K562 (cell line): ENCODE measurements around the gene HDAC5. TPM values are rescaled to one million over a fixed set of nuclear protein-coding genes. Genes with fewer than 3 reads are reported as not detected.

Experiments used
- DMBX1 ChIP-seq: fragments of 250-450 bp; sonication (Bioruptor Pico); IDR thresholded peaks from 2 replicates; pipeline ENCODE4 v1.8.0; 2022; ENCODE audit warnings: inconsistent platforms, mild to moderate bottlenecking, moderate library complexity, borderline replicate concordance
- ETS2 ChIP-seq: IDR thresholded peaks from 2 replicates; pipeline ENCODE4 v1.6.1; 2016; ENCODE audit warnings: borderline replicate concordance, missing genetic modification characterization, mild to moderate bottlenecking, moderate library complexity, missing compliant biosample characterization; ENCODE audit not compliant: poor library complexity, severe bottlenecking
- FIP1L1 ChIP-seq: fragments of 200-400 bp; formaldehyde crosslinking; IDR thresholded peaks from 2 replicates; pipeline ENCODE4 v1.6.1; 2018; ENCODE audit warnings: mild to moderate bottlenecking, low read depth, low read length; ENCODE audit not compliant: poor library complexity, severe bottlenecking
- HNRNPH1 ChIP-seq: fragments of 200-400 bp; formaldehyde crosslinking; optimal IDR thresholded peaks from 2 replicates; pipeline ENCODE3; 2017; ENCODE audit warnings: low read depth, mild to moderate bottlenecking, low read length, moderate library complexity
- HNRNPL ChIP-seq: fragments of 200-400 bp; formaldehyde crosslinking; IDR thresholded peaks from 2 replicates; pipeline ENCODE4 v1.6.1; 2017; ENCODE audit warnings: low read depth, mild to moderate bottlenecking, low read length
- ID3 ChIP-seq, 2 experiments: fragments of 250-450 bp in 1 of 2; fragments of 450-650 bp in 1 of 2; sonication (Bioruptor Pico) in 1 of 2; IDR thresholded peaks; 2 replicates each; pipeline versions ENCODE4 v1.6.1 to v1.8.0; 2016 to 2021; ENCODE audit warnings: mild to moderate bottlenecking in 2 of 2, moderate library complexity in 2 of 2, missing compliant biosample characterization in 1 of 2, missing genetic modification characterization in 1 of 2
- MAX ChIP-seq: sonication (generic); formaldehyde crosslinking; IDR thresholded peaks from 2 replicates; pipeline ENCODE4 v1.9.0; 2022; ENCODE audit warnings: mild to moderate bottlenecking, missing genetic modification reagents
- MECOM ChIP-seq: fragments of 250-450 bp; sonication (Bioruptor Pico); IDR thresholded peaks from 2 replicates; pipeline ENCODE4 v1.8.0; 2022; ENCODE audit warnings: inconsistent platforms
- MIER1 ChIP-seq: fragments of 450-650 bp; IDR thresholded peaks from 2 replicates; pipeline ENCODE4 v1.6.1; 2016; ENCODE audit warnings: antibody characterized with exemption, mild to moderate bottlenecking, low read depth
- MTA3 ChIP-seq: fragments of 450-650 bp; formaldehyde crosslinking; IDR thresholded peaks from 2 replicates; pipeline ENCODE4 v1.6.1; 2017; ENCODE audit warnings: mild to moderate bottlenecking, borderline replicate concordance
- NCOA1 ChIP-seq: fragments of 450-650 bp; IDR thresholded peaks from 2 replicates; pipeline ENCODE4 v1.6.1; 2016; ENCODE audit warnings: low read depth
- NFRKB ChIP-seq: fragments of 450-650 bp; IDR thresholded peaks from 2 replicates; pipeline ENCODE4 v1.6.1; 2016; ENCODE audit warnings: low read depth
- NR2F6 ChIP-seq: fragments of 450-650 bp; formaldehyde crosslinking; IDR thresholded peaks from 2 replicates; pipeline ENCODE4 v1.4.0; 2020; ENCODE audit warnings: mild to moderate bottlenecking
- PCBP2 ChIP-seq: fragments of 200-400 bp; formaldehyde crosslinking; IDR thresholded peaks from 2 replicates; pipeline ENCODE4 v1.6.1; 2018; ENCODE audit warnings: low read length, low read depth, mild to moderate bottlenecking, moderate library complexity; ENCODE audit not compliant: poor library complexity, severe bottlenecking
- RB1 ChIP-seq: fragments of 450-650 bp; IDR thresholded peaks from 2 replicates; pipeline ENCODE4 v1.6.1; 2017; ENCODE audit warnings: low read depth, mild to moderate bottlenecking
- SNIP1 ChIP-seq: fragments of 450-650 bp; IDR thresholded peaks from 2 replicates; pipeline ENCODE4 v1.7.1; 2017; ENCODE audit warnings: low read depth, mild to moderate bottlenecking
- SRSF3 ChIP-seq: fragments of 200-400 bp; formaldehyde crosslinking; IDR thresholded peaks from 2 replicates; pipeline ENCODE4 v1.6.1; 2016; ENCODE audit warnings: mild to moderate bottlenecking, low read length, moderate library complexity; ENCODE audit not compliant: insufficient read depth
- TAF1 ChIP-seq: IDR thresholded peaks from 2 replicates; pipeline ENCODE4 v1.6.1; 2011; ENCODE audit warnings: mild to moderate bottlenecking, low read length, moderate library complexity; ENCODE audit not compliant: insufficient read depth, control insufficient read depth, severe bottlenecking; ENCODE audit errors: extremely low read depth
- TARDBP ChIP-seq: fragments of 450-650 bp; IDR thresholded peaks from 2 replicates; pipeline ENCODE4 v1.6.1; 2016
- TCF7L2 ChIP-seq: fragments of 150-350 bp; IDR thresholded peaks from 2 replicates; pipeline ENCODE4 v1.6.1; 2016; ENCODE audit warnings: low read depth, mild to moderate bottlenecking, low read length, moderate library complexity
- TSC22D4 ChIP-seq: fragments of 450-650 bp; IDR thresholded peaks from 2 replicates; pipeline ENCODE4 v1.6.1; 2016; ENCODE audit warnings: missing genetic modification characterization, missing biosample characterization, control low read depth
- ZFPM2 ChIP-seq: fragments of 250-450 bp; sonication (Bioruptor Pico); IDR thresholded peaks from 2 replicates; pipeline ENCODE4 v1.5.1; 2022; ENCODE audit warnings: mild to moderate bottlenecking
- ZNF253 ChIP-seq: fragments of 250-450 bp; sonication (Bioruptor Pico); conservative IDR thresholded peaks from 2 replicates; pipeline ENCODE4 v1.6.1; 2021; ENCODE audit warnings: mild to moderate bottlenecking
- ZNF280A ChIP-seq: fragments of 450-650 bp; IDR thresholded peaks from 2 replicates; pipeline ENCODE4 v1.6.1; 2018; ENCODE audit warnings: mild to moderate bottlenecking, low read depth; ENCODE audit not compliant: partially characterized antibody
- ZNF280B ChIP-seq: fragments of 250-450 bp; sonication (Bioruptor Pico); IDR thresholded peaks from 2 replicates; pipeline ENCODE4 v1.5.1; 2021; ENCODE audit warnings: mild to moderate bottlenecking
- polyA plus RNA-seq, 8 experiments: library from polyadenylated mRNA; depleted of rRNA in 4 of 8; stranded (reverse) in 5 of 8; unstranded in 3 of 8; fragments of >200 nt; fragmentation: Nextera tagmentation in 2 of 8; fragmentation: Illumina TruSeq in 1 of 8; extraction: Ambion mirVana in 2 of 8; extraction: Trizol in 1 of 8; gene quantifications; 2 replicates each; pipeline versions ENCODE4 v1.2.1 to v1.2.3, GENCODE V29; 2011 to 2014; ENCODE audit warnings: inconsistent platforms in 1 of 8, missing spikeins in 1 of 8
- total RNA-seq, 7 experiments: library from RNA; depleted of rRNA in 6 of 7; stranded (reverse); fragments of >200 nt in 6 of 7; fragmentation: Illumina TruSeq in 2 of 7; extraction: Trizol in 2 of 7; gene quantifications; 2 replicates each; pipeline versions ENCODE4 v1.2.1 to v1.2.3, GENCODE V29; 2011 to 2021; ENCODE audit warnings: low replicate concordance in 1 of 7

HDAC5 gene
- total and polyA plus RNA-seq, 9 of the 15 experiments (the other 6 are each of a cell fraction or from before 2014, with no cell fraction given) = 0.45 to 26.2 (median 16.4) TPM

- TF ChIP-seq ETS2 (tag) (no peak), NFRKB (no peak), ZNF280B (no peak), RB1 (peak; percentile 91), MIER1 (no peak), HNRNPL (no peak), MAX (peak; percentile 99), FIP1L1 (no peak), MTA3 (peak; percentile 80), TARDBP (peak; percentile 83; the same call in 1 of the 2 replicates), TAF1 (peak; percentile 49), DMBX1 (CRISPR knock-in tag) (no peak), PCBP2 (no peak), ZNF253 (CRISPR knock-in tag) (no peak), SNIP1 (no peak), NCOA1 (peak; percentile 61; the same call in 1 of the 2 replicates), TSC22D4 (tag) (no peak), ID3 (CRISPR knock-in tag; IDR thresholded peaks at IDR 0.05) (no peak), ID3 (tag; IDR thresholded peaks at IDR 0.05) (no peak), TCF7L2 (no peak), MECOM (CRISPR knock-in tag) (no peak), ZFPM2 (CRISPR knock-in tag) (no peak), SRSF3 (no peak), NR2F6 (CRISPR knock-in tag) (no peak), ZNF280A (no peak), HNRNPH1 (no peak)
These were observed 14.7 kb upstream of the HDAC5 start (continued) for GRCh38 chr17:44137891-44138709.
